PC-3 (cell line): Measurements from ENCODE around the gene EP400.

Experiments used
- CTCF ChIP-seq: fragments of 300-600 bp; sonication (generic); conservative IDR thresholded peaks from 2 replicates; pipeline ENCODE4 v1.5.1; 2017; ENCODE audit warnings: antibody characterized with exemption, low read depth, mild to moderate bottlenecking, low read length
- EZH2 ChIP-seq: fragments of 300-600 bp; sonication (generic); IDR thresholded peaks from one replicate; pipeline ENCODE4 v1.6.1; 2017; ENCODE audit warnings: antibody characterized with exemption, mild to moderate bottlenecking, low read length; ENCODE audit not compliant: unreplicated experiment

- TF ChIP-seq EZH2 (no peak), CTCF (no peak)
Observed at GRCh38 chr12:132003846-132004245, 54.1 kb downstream of the EP400 start.
